Endothelial cell of umbilical vein (primary cell): Measurements from ENCODE around the gene C1orf53.

Experiments used
- TF ChIP-seq, protein P1 (sequence below): IDR thresholded peaks from 2 replicates; pipeline ENCODE4 v1.6.1; 2011; ENCODE audit not compliant: insufficient read depth, insufficient read length
- TF ChIP-seq, protein P2 (sequence below), 2 donors: IDR thresholded peaks; 1 replicate in 1 of 2; 2 replicates in 1 of 2; pipeline ENCODE4 v1.5.1; 2011; ENCODE audit warnings: low read length in 2 of 2, mild to moderate bottlenecking in 2 of 2, moderate library complexity in 2 of 2, control low read depth in 1 of 2, inconsistent platforms in 1 of 2, low read depth in 1 of 2; ENCODE audit not compliant: insufficient read depth in 1 of 2; ENCODE audit errors: extremely low read depth in 1 of 2

DNA sequence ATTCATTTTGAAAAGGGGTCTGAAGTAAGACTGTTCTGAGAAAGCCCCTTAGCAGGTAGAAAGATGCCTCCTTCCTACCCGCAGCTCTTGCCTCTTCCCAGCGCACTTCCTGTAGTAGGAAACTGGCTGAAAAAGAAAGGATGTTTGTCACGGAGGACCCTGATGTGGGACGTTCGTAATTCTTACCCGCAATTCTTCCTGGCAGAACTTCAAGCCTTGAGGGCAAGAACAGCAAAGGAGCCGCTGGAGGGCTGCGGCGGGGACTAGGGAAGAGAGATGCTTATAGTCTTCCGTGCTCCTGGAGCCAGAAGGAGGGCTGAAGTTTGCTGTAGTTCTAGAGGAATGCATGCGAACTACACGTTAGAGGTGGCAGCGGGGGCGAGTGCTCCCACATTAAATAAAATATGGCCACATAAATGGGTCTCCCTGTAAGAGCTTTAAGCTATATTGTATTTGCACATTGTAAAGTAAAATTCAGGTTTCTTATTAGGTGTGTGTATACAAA is 6.3 kb downstream of the C1orf53 start:
- TF ChIP-seq, protein P1, sequence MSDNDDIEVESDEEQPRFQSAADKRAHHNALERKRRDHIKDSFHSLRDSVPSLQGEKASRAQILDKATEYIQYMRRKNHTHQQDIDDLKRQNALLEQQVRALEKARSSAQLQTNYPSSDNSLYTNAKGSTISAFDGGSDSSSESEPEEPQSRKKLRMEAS: no peak
- TF ChIP-seq, protein P2, sequence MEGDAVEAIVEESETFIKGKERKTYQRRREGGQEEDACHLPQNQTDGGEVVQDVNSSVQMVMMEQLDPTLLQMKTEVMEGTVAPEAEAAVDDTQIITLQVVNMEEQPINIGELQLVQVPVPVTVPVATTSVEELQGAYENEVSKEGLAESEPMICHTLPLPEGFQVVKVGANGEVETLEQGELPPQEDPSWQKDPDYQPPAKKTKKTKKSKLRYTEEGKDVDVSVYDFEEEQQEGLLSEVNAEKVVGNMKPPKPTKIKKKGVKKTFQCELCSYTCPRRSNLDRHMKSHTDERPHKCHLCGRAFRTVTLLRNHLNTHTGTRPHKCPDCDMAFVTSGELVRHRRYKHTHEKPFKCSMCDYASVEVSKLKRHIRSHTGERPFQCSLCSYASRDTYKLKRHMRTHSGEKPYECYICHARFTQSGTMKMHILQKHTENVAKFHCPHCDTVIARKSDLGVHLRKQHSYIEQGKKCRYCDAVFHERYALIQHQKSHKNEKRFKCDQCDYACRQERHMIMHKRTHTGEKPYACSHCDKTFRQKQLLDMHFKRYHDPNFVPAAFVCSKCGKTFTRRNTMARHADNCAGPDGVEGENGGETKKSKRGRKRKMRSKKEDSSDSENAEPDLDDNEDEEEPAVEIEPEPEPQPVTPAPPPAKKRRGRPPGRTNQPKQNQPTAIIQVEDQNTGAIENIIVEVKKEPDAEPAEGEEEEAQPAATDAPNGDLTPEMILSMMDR (IDR thresholded peaks at IDR 0.05; ENCODE audit: extremely low read depth in 1 of 2, insufficient read depth in 1 of 2, low read depth in 1 of 2, low read length in 2 of 2): no peak
